ENCODE data around the gene DLG2. TPM values are rescaled to one million over a fixed set of nuclear protein-coding genes. Genes with fewer than 3 reads are reported as not detected.

Gene DLG2
- total RNA-seq, 1 donor from 2014 or later: 0.40 TPM

- DNase-seq (ENCODE audit: low read depth in 2 of 2): no peak
These were observed 1490.2 kb downstream of the DLG2 start for GRCh38 chr11:84136926-84137325.

GRCh38 chr11:84130646-84131427, 1496.3 kb downstream of the DLG2 start:
- no peak for DNase-seq (ENCODE audit: low read depth in 2 of 2)

GRCh38 chr11:84129961-84130576, 1497.1 kb downstream of the DLG2 start:
- no peak for DNase-seq (ENCODE audit: low read depth in 2 of 2)

- DNase-seq (ENCODE audit: low read depth in 2 of 2): no peak
These were observed 1498.3 kb downstream of the DLG2 start for GRCh38 chr11:84128840-84129239.

- DNase-seq (ENCODE audit: low read depth in 2 of 2): no peak
These were observed 1509.8 kb downstream of the DLG2 start for GRCh38 chr11:84117394-84117793.

GRCh38 chr11:84106541-84106940, 1520.6 kb downstream of the DLG2 start:
- no peak for DNase-seq (ENCODE audit: low read depth in 2 of 2)

GRCh38 chr11:84105148-84105547, 1522.0 kb downstream of the DLG2 start:
- DNase-seq (ENCODE audit: low read depth in 2 of 2): no peak

GRCh38 chr11:84103096-84103495, 1524.0 kb downstream of the DLG2 start:
- DNase-seq (ENCODE audit: low read depth in 2 of 2): no peak

GRCh38 chr11:84097186-84097585, 1530.0 kb downstream of the DLG2 start:
- DNase-seq (ENCODE audit: low read depth in 2 of 2): no peak

- DNase-seq (ENCODE audit: low read depth in 2 of 2): no peak
These were observed 1535.7 kb downstream of the DLG2 start for GRCh38 chr11:84091212-84091986.

- peak in 1 of 2 donors; percentile 1 for DNase-seq (ENCODE audit: low read depth in 2 of 2)
These were observed 1537.8 kb downstream of the DLG2 start for GRCh38 chr11:84089072-84090057.

GRCh38 chr11:84071851-84072250, 1555.3 kb downstream of the DLG2 start:
- DNase-seq (ENCODE audit: low read depth in 2 of 2): no peak

- DNase-seq (ENCODE audit: low read depth in 2 of 2): no peak
These were observed 1558.1 kb downstream of the DLG2 start for GRCh38 chr11:84069048-84069447.

GRCh38 chr11:84061726-84062125, 1565.4 kb downstream of the DLG2 start:
- no peak for DNase-seq (ENCODE audit: low read depth in 2 of 2)

GRCh38 chr11:84056653-84057376, 1570.3 kb downstream of the DLG2 start:
- DNase-seq (ENCODE audit: low read depth in 2 of 2): no peak

GRCh38 chr11:84045146-84045545, 1582.0 kb downstream of the DLG2 start:
- no peak for DNase-seq (ENCODE audit: low read depth in 2 of 2)

- DNase-seq (ENCODE audit: low read depth in 2 of 2): no peak
These were observed 1582.4 kb downstream of the DLG2 start for GRCh38 chr11:84044706-84045105.

- DNase-seq (ENCODE audit: low read depth in 2 of 2): no peak
These were observed 1590.4 kb downstream of the DLG2 start for GRCh38 chr11:84036664-84037194.

- DNase-seq (ENCODE audit: low read depth in 2 of 2): no peak
These were observed 1591.5 kb downstream of the DLG2 start for GRCh38 chr11:84035645-84036044.

- no peak for DNase-seq (ENCODE audit: low read depth in 2 of 2)
These were observed 1592.7 kb downstream of the DLG2 start for GRCh38 chr11:84034484-84034883.

Data from lung microvascular endothelial cell (primary cell).